Keratinocyte (primary cell): ENCODE results near the gene PRR15. TPM values are rescaled to one million over a fixed set of nuclear protein-coding genes. Genes with fewer than 3 reads are reported as not detected.

Experiments
- DNase-seq: peaks from one replicate; pipeline ENCODE4 v3.0.0-alpha.2; 2011; ENCODE audit warnings: low read depth, missing footprints, low spot score
- FAIRE-seq: peaks from 2 replicates; lab custom pipeline; 2011; peaks lifted over from hg19 to GRCh38; lab: Jason Lieb, UNC
- H2AFZ ChIP-seq: 2 replicates; pipeline ENCODE4 v1.6.0; 2012; ENCODE audit warnings: low read length, control low read depth, inconsistent platforms; ENCODE audit not compliant: control insufficient read depth
- H3K27ac ChIP-seq: 2 replicates; pipeline ENCODE4 v1.5.1; 2011; ENCODE audit warnings: low read length; ENCODE audit not compliant: control insufficient read depth, insufficient read depth
- H3K27me3 ChIP-seq: 3 replicates; pipeline ENCODE4 v1.6.0; 2011; ENCODE audit warnings: low read length; ENCODE audit not compliant: control insufficient read depth, insufficient read depth; ENCODE audit errors: extremely low read depth
- H3K36me3 ChIP-seq, 2 experiments: 2 replicates in 1 of 2; 3 replicates in 1 of 2; pipeline ENCODE4 v1.5.1; 2011; ENCODE audit warnings: low read length in 2 of 2, mild to moderate bottlenecking in 1 of 2; ENCODE audit not compliant: control insufficient read depth in 2 of 2, insufficient read depth in 2 of 2; ENCODE audit errors: extremely low read depth in 1 of 2
- H3K4me1 ChIP-seq: 3 replicates; pipeline ENCODE4 v1.5.1; 2011; ENCODE audit warnings: low read length; ENCODE audit not compliant: control insufficient read depth, insufficient read depth; ENCODE audit errors: extremely low read depth
- H3K4me2 ChIP-seq: 3 replicates; pipeline ENCODE4 v1.6.0; 2011; ENCODE audit warnings: low read depth, low read length; ENCODE audit not compliant: control insufficient read depth, insufficient read depth; ENCODE audit errors: extremely low read depth
- H3K4me3 ChIP-seq, 3 experiments: fragments of 200-600 bp in 1 of 3; sonication (generic) in 1 of 3; 2 replicates in 2 of 3; 3 replicates in 1 of 3; pipeline ENCODE4 v1.5.1; 2011 to 2016; ENCODE audit warnings: low read length in 3 of 3, mild to moderate bottlenecking in 3 of 3, control low read depth in 2 of 3, inconsistent platforms in 1 of 3, low read depth in 1 of 3, mixed read lengths in 1 of 3, mixed run types in 1 of 3, moderate library complexity in 1 of 3; ENCODE audit not compliant: control insufficient read depth in 2 of 3, insufficient read depth in 2 of 3; ENCODE audit errors: extremely low read depth in 1 of 3
- H3K79me2 ChIP-seq: 2 replicates; pipeline ENCODE4 v1.6.0; 2012; ENCODE audit warnings: low read length; ENCODE audit not compliant: control insufficient read depth, insufficient read depth
- H3K9ac ChIP-seq: 3 replicates; pipeline ENCODE4 v1.6.0; 2011; ENCODE audit warnings: low read length; ENCODE audit not compliant: control insufficient read depth, insufficient read depth; ENCODE audit errors: extremely low read depth
- H3K9me1 ChIP-seq: 3 replicates; pipeline ENCODE4 v1.6.0; 2011; ENCODE audit warnings: low read length; ENCODE audit not compliant: control insufficient read depth, insufficient read depth; ENCODE audit errors: extremely low read depth
- H3K9me3 ChIP-seq: 2 replicates; pipeline ENCODE4 v1.5.1; 2012; ENCODE audit warnings: low read depth, low read length; ENCODE audit not compliant: control insufficient read depth
- H4K20me1 ChIP-seq: 3 replicates; pipeline ENCODE4 v1.6.0; 2011; ENCODE audit warnings: low read length; ENCODE audit not compliant: control insufficient read depth, insufficient read depth; ENCODE audit errors: extremely low read depth
- EZH2 ChIP-seq: IDR thresholded peaks from one replicate; pipeline ENCODE4 v1.6.1; 2012; ENCODE audit warnings: inconsistent platforms, mild to moderate bottlenecking, low read length, moderate library complexity
- dilution Hi-C: fragments of 300-500 bp; cut with MboI; formaldehyde crosslinking; loops from one replicate; pipeline ENCODE4 v1.7.0; 2020; ENCODE audit warnings: low sequenced_read_pairs; ENCODE audit not compliant: extremely low pct_ligation_motif_present
- polyA plus RNA-seq, 5 experiments: library from polyadenylated mRNA; depleted of rRNA in 3 of 5; stranded (reverse) in 3 of 5; stranded (forward) in 1 of 5; unstranded in 1 of 5; fragments of >200 nt; gene quantifications; 1 replicate in 1 of 5; 2 replicates in 3 of 5; 3 replicates in 1 of 5; pipeline versions ENCODE4 v1.2.1 to v1.2.3, GENCODE V29; 2011 to 2012; ENCODE audit warnings: missing spikeins in 2 of 5, low read depth in 1 of 5, low replicate concordance in 1 of 5
- TF ChIP-seq, protein P1 (sequence below), 3 experiments: IDR thresholded peaks in 1 of 3; conservative IDR thresholded peaks in 1 of 3; optimal IDR thresholded peaks in 1 of 3; 2 replicates in 2 of 3; 3 replicates in 1 of 3; pipeline versions ENCODE3 to v1.5.1; 2011; ENCODE audit warnings: low read length in 3 of 3, mild to moderate bottlenecking in 3 of 3, moderate library complexity in 2 of 3, control low read depth in 1 of 3, inconsistent platforms in 1 of 3; ENCODE audit not compliant: insufficient read depth in 2 of 3; ENCODE audit errors: extremely low read depth in 1 of 3

PRR15 gene
- polyA plus RNA-seq, 1 donor (not counting 4 experiments of a cell fraction or from before 2014, with no cell fraction given): 1.8 TPM

DNA sequence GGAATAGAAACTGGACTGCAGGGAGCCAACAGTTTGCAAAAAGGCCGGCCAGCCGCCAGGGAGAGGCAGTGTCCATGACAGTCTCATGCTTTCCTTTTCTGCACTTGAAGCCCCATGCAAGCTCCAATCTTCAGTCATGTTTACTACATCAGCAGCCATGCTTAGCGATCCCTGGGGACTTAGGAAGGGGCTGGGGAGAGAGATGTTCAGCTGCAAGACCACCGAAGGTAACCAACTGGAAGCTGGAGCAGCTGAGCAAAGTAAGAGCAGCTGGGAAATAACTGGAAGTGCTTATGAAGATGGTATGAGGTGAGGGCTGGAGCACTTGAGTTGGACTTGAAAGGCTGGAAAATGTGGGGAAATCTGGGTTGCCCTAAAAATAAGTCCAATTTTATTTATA lies 37.0 kb downstream of the PRR15 start:
- H3K9me3 ChIP-seq: no peaks in the 10 kb centered on the region
- no peak overlapping the region for H3K4me3 ChIP-seq
- H3K4me1 ChIP-seq: peaks cover 2% of the 10 kb centered on the region
- no peaks in the 10 kb centered on the region for H3K36me3 ChIP-seq
- dilution Hi-C loops: no loop called here
- no peaks in the 10 kb centered on the region for H3K79me2 ChIP-seq
- H3K27ac ChIP-seq: no peak overlapping the region
- no peaks in the 10 kb centered on the region for H3K27me3 ChIP-seq
- no peak overlapping the region for H3K9ac ChIP-seq
- DNase-seq (no peak), FAIRE-seq (no peak)
- TF ChIP-seq EZH2: no peak
- TF ChIP-seq, protein P1, sequence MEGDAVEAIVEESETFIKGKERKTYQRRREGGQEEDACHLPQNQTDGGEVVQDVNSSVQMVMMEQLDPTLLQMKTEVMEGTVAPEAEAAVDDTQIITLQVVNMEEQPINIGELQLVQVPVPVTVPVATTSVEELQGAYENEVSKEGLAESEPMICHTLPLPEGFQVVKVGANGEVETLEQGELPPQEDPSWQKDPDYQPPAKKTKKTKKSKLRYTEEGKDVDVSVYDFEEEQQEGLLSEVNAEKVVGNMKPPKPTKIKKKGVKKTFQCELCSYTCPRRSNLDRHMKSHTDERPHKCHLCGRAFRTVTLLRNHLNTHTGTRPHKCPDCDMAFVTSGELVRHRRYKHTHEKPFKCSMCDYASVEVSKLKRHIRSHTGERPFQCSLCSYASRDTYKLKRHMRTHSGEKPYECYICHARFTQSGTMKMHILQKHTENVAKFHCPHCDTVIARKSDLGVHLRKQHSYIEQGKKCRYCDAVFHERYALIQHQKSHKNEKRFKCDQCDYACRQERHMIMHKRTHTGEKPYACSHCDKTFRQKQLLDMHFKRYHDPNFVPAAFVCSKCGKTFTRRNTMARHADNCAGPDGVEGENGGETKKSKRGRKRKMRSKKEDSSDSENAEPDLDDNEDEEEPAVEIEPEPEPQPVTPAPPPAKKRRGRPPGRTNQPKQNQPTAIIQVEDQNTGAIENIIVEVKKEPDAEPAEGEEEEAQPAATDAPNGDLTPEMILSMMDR (optimal IDR thresholded peaks at IDR 0.05 in 1 of 3, IDR thresholded peaks at IDR 0.05 in 1 of 3, conservative IDR thresholded peaks at IDR 0.05 in 1 of 3; ENCODE audit: extremely low read depth in 1 of 3, insufficient read depth in 2 of 3, low read length in 3 of 3): no peak
- no peaks in the 10 kb centered on the region for H4K20me1 ChIP-seq
- H3K9me1 ChIP-seq: no peaks in the 10 kb centered on the region
- no peak overlapping the region for H2AFZ ChIP-seq
- H3K4me2 ChIP-seq: no peak overlapping the region

DNA sequence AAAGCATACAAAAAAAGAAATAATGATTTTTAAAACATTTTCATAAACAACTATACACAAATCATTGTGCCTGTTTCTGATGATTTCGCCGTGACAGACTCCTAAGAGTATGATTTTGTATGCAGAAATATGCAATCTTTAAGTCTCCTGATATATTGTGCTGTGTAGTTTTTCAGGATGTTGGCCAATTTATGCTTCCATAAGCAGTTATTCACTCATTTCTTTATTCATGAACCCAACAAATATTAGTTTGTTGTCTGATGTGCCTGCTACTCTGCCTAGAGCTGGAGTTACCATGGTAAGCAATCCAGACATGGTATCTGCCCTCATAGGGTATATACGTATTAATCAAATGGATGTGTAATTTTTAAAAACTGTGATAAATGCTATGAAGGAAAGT lies 40.4 kb downstream of the PRR15 start:
- Histone ChIP-seq H4K20me1 (no peaks in the 10 kb centered on the region), H3K27me3 (no peaks in the 10 kb centered on the region), H3K9me3 (no peaks in the 10 kb centered on the region), H3K27ac (no peak overlapping the region), H2AFZ (no peak overlapping the region), H3K79me2 (no peaks in the 10 kb centered on the region), H3K9ac (no peak overlapping the region), H3K36me3 (no peaks in the 10 kb centered on the region), H3K4me1 (peaks cover 35% of the 10 kb centered on the region), H3K4me2 (no peak overlapping the region), H3K9me1 (no peaks in the 10 kb centered on the region), H3K4me3 (no peak overlapping the region)
- dilution Hi-C loops: no loop called here
- DNase-seq: no peak
- TF ChIP-seq, protein P1 (optimal IDR thresholded peaks at IDR 0.05 in 1 of 3, IDR thresholded peaks at IDR 0.05 in 1 of 3, conservative IDR thresholded peaks at IDR 0.05 in 1 of 3; ENCODE audit: extremely low read depth in 1 of 3, insufficient read depth in 2 of 3, low read length in 3 of 3): no peak
- no peak for TF ChIP-seq EZH2
- FAIRE-seq: no peak
